ENCODE measurements around the gene CDC42.

Gene CDC42

DNA sequence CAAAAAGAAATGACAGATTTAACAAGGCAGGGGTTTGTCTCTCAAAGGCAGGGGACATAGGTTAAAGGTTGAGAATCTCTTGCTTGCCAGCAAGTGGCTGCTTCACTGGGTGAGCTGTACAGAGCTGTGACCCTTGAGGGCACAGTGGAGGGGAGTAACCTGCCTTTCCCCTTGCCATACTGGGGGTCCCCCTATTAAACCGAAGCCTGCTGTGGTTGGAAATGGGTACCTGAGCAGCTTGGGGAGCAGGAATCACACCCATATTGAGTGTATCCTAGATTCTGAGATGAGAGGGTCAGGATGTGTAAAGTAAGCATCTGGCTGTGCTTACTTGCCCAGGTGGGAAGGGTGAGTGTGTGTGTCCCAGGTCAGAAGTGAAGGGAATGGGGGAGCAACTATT is 58.6 kb downstream of the CDC42 start:
- Histone ChIP-seq H2AK5ac (ENCODE audit: low read length, severe bottlenecking) (no peak overlapping the region), H3K9me3 (ENCODE audit: control insufficient read depth, low read length) (no peaks in the 10 kb centered on the region), H3K9ac (ENCODE audit: low read length) (no peak overlapping the region), H2AFZ (ENCODE audit: low read depth, low read length) (no peak overlapping the region), H3K4me3 (ENCODE audit: insufficient read depth in 1 of 2, low read depth in 1 of 2, low read length in 2 of 2) (no peak overlapping the region), H2BK15ac (ENCODE audit: low read depth, poor library complexity, severe bottlenecking) (no peak overlapping the region), H3K18ac (ENCODE audit: low read depth in 1 of 2, low read length in 2 of 2) (no peak overlapping the region), H3K14ac (ENCODE audit: low read length in 2 of 2) (no peak overlapping the region), H3K27me3 (ENCODE audit: control insufficient read depth in 1 of 2, insufficient read depth in 1 of 2, low read length in 2 of 2) (no peaks in the 10 kb centered on the region), H4K91ac (ENCODE audit: low read length) (no peak overlapping the region), H3K36me3 (ENCODE audit: control insufficient read depth in 1 of 2, insufficient read depth in 2 of 2, low read depth in 1 of 2, low read length in 2 of 2) (peaks cover 49 to 55% of the 10 kb centered on the region in 2 experiments), H3K27ac (ENCODE audit: low read length, poor library complexity, severe bottlenecking) (no peak overlapping the region), H4K8ac (ENCODE audit: low read length) (no peak overlapping the region), H3K4me1 (ENCODE audit: control insufficient read depth, insufficient read depth, low read depth, low read length) (peaks cover 31% of the 10 kb centered on the region), H2BK12ac (ENCODE audit: low read length in 2 of 2) (no peak overlapping the region), H3K4ac (ENCODE audit: low read depth in 1 of 2, low read length in 2 of 2) (no peak overlapping the region), H2BK120ac (ENCODE audit: low read depth, low read length) (no peak overlapping the region), H2BK5ac (ENCODE audit: low read depth, low read length, poor library complexity, severe bottlenecking) (no peak overlapping the region), H3K4me2 (ENCODE audit: low read length, poor library complexity, severe bottlenecking) (no peak overlapping the region), H3K23ac (ENCODE audit: low read length in 2 of 2) (no peak overlapping the region), H3K79me1 (replicated peaks; ENCODE audit: low read length, poor library complexity, severe bottlenecking) (peaks cover 36% of the 10 kb centered on the region)
- no peak for DNase-seq
- WGBS, result 100% methylated on average over 1 of the region's 1 CpG

DNA sequence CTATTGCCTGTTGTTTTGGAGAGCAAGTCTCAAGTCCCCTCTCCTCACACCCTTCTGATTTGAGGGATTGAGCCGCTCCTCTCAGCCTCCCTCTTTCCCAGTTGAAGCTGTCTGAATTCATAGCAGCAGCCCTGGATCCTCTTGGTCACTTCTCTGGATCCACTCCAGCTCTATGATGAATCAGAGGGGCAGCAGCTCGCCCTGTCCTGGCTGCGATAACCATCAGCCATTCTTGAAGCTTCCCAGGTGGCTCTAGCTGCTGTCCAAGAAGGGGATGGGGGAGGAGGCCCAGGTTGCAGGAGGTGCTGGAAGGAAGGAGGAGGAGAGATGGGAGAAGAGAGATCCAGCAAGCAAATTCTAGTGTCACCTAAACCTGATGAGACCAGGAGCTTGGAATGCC is 59.1 kb downstream of the CDC42 start:
- Histone ChIP-seq H3K9ac (ENCODE audit: low read length) (no peak overlapping the region), H3K27ac (ENCODE audit: low read length, poor library complexity, severe bottlenecking) (no peak overlapping the region), H3K4me1 (ENCODE audit: control insufficient read depth, insufficient read depth, low read depth, low read length) (peaks cover 30% of the 10 kb centered on the region), H3K4me2 (ENCODE audit: low read length, poor library complexity, severe bottlenecking) (no peak overlapping the region), H3K9me3 (ENCODE audit: control insufficient read depth, low read length) (no peaks in the 10 kb centered on the region), H2BK12ac (ENCODE audit: low read length in 2 of 2) (no peak overlapping the region), H3K18ac (ENCODE audit: low read depth in 1 of 2, low read length in 2 of 2) (no peak overlapping the region), H3K14ac (ENCODE audit: low read length in 2 of 2) (no peak overlapping the region), H3K23ac (ENCODE audit: low read length in 2 of 2) (no peak overlapping the region), H2AFZ (ENCODE audit: low read depth, low read length) (no peak overlapping the region), H3K79me1 (replicated peaks; ENCODE audit: low read length, poor library complexity, severe bottlenecking) (peaks cover 34% of the 10 kb centered on the region), H4K91ac (ENCODE audit: low read length) (no peak overlapping the region), H3K27me3 (ENCODE audit: control insufficient read depth in 1 of 2, insufficient read depth in 1 of 2, low read length in 2 of 2) (no peaks in the 10 kb centered on the region), H4K8ac (ENCODE audit: low read length) (no peak overlapping the region), H2BK120ac (ENCODE audit: low read depth, low read length) (no peak overlapping the region), H2BK5ac (ENCODE audit: low read depth, low read length, poor library complexity, severe bottlenecking) (no peak overlapping the region), H3K36me3 (ENCODE audit: control insufficient read depth in 1 of 2, insufficient read depth in 2 of 2, low read depth in 1 of 2, low read length in 2 of 2) (peaks cover 45 to 51% of the 10 kb centered on the region in 2 experiments), H2BK15ac (ENCODE audit: low read depth, poor library complexity, severe bottlenecking) (no peak overlapping the region), H3K4me3 (ENCODE audit: insufficient read depth in 1 of 2, low read depth in 1 of 2, low read length in 2 of 2) (no peak overlapping the region), H3K4ac (ENCODE audit: low read depth in 1 of 2, low read length in 2 of 2) (no peak overlapping the region), H2AK5ac (ENCODE audit: low read length, severe bottlenecking) (no peak overlapping the region)
- 59% methylated on average over 3 of the region's 3 CpGs for WGBS
- DNase-seq, result peak; percentile 76

DNA sequence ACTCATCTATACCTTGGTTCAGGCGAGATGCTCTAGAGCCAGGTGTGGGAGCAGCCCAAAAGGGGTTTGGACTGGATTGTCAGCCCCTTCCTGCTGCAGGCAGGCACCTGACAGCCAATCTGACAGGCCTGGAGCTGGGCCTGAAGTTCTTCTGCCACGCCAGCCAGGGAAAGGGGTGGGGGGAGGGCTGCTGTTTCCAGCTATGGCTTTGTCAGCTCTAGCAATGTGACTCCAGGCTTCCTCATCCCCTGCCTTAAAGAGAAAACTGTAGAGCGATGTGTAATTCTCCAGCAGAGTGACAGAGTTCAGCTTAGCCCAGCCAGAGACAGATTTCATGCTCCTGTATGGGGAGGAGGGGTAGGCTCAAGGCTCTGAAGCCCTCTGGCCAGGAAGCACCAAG is 60.0 kb downstream of the CDC42 start:
- Histone ChIP-seq H3K9me3 (ENCODE audit: control insufficient read depth, low read length) (no peaks in the 10 kb centered on the region), H3K27me3 (ENCODE audit: control insufficient read depth in 1 of 2, insufficient read depth in 1 of 2, low read length in 2 of 2) (no peaks in the 10 kb centered on the region), H3K4me1 (ENCODE audit: control insufficient read depth, insufficient read depth, low read depth, low read length) (peaks cover 32% of the 10 kb centered on the region), H3K79me1 (replicated peaks; ENCODE audit: low read length, poor library complexity, severe bottlenecking) (peaks cover 40% of the 10 kb centered on the region), H3K9ac (ENCODE audit: low read length) (no peak overlapping the region), H2AK5ac (ENCODE audit: low read length, severe bottlenecking) (no peak overlapping the region), H3K27ac (ENCODE audit: low read length, poor library complexity, severe bottlenecking) (no peak overlapping the region), H3K4ac (ENCODE audit: low read depth in 1 of 2, low read length in 2 of 2) (no peak overlapping the region), H4K8ac (ENCODE audit: low read length) (no peak overlapping the region), H3K4me2 (ENCODE audit: low read length, poor library complexity, severe bottlenecking) (no peak overlapping the region), H2BK120ac (ENCODE audit: low read depth, low read length) (no peak overlapping the region), H3K23ac (ENCODE audit: low read length in 2 of 2) (no peak overlapping the region), H3K4me3 (ENCODE audit: insufficient read depth in 1 of 2, low read depth in 1 of 2, low read length in 2 of 2) (no peak overlapping the region), H2BK12ac (ENCODE audit: low read length in 2 of 2) (no peak overlapping the region), H3K18ac (ENCODE audit: low read depth in 1 of 2, low read length in 2 of 2) (no peak overlapping the region), H3K36me3 (ENCODE audit: control insufficient read depth in 1 of 2, insufficient read depth in 2 of 2, low read depth in 1 of 2, low read length in 2 of 2) (peaks cover 38 to 54% of the 10 kb centered on the region in 2 experiments), H2AFZ (ENCODE audit: low read depth, low read length) (no peak overlapping the region), H2BK5ac (ENCODE audit: low read depth, low read length, poor library complexity, severe bottlenecking) (no peak overlapping the region), H2BK15ac (ENCODE audit: low read depth, poor library complexity, severe bottlenecking) (no peak overlapping the region), H4K91ac (ENCODE audit: low read length) (no peak overlapping the region), H3K14ac (ENCODE audit: low read length in 2 of 2) (no peak overlapping the region)
- no peak for DNase-seq
- 93% methylated on average over 3 of the region's 3 CpGs for WGBS

DNA sequence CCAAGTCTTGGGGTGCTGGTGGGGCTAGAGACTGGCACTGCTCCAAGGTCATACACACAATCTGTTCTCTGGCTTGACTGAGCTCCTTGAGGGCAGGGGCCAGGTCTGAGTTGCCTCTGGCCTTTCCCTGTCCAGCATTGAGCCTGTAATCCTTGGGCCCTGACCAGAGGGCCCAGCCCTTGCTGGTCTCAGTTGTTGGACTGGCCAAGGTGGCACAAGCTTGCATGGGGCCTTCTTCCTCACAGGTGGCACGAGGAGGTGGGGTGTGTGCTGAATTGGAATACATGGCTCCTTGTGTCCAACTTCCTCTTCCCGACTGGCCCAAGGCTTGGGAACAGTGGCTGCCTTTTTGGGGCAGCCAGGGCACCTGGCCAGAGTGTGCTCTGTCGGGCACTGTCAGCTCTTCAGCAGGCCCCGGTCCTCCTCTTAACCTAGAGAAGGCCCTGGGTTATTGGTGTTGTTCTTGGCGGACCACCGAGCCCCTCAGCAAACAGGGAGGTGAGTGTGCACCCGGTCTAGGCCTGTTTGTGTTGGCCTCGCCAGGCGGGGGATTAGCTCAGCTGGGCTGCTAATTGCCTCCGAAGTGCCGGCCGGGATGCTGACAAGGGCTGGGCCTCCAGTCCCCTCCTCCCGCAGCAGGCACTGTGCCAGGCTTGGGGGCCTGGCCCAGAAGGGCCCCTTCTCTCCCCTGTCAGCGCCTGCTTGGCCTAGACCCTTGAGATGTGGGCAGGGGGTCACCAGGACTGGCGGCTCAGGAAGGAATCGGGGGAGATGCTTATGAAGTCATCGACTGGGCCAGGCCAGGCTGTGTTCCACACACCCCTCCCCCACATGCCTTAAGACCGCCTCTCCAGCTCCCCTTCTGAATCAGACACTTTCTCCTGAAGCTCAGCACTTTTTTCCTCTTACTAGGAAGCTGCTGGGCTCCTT is 61.8 kb downstream of the CDC42 start:
- H3K9me3 ChIP-seq (ENCODE audit: control insufficient read depth, low read length), result no peaks in the 10 kb centered on the region
- 60% methylated on average over 17 of the region's 18 CpGs for WGBS

More for the DNA sequence above, 61.8 kb downstream of the CDC42 start:
- Histone ChIP-seq H3K27ac (ENCODE audit: low read length, poor library complexity, severe bottlenecking) (peak overlapping the region; percentile 41), H3K4me3 (ENCODE audit: insufficient read depth in 1 of 2, low read depth in 1 of 2, low read length in 2 of 2) (no peak overlapping the region), H3K4me1 (ENCODE audit: control insufficient read depth, insufficient read depth, low read depth, low read length) (peaks cover 33% of the 10 kb centered on the region), H4K8ac (ENCODE audit: low read length) (peak overlapping the region; percentile 73), H2BK120ac (ENCODE audit: low read depth, low read length) (no peak overlapping the region), H2BK12ac (ENCODE audit: low read length in 2 of 2) (peak overlapping the region in 1 of 2 experiments; percentile 11), H2BK15ac (ENCODE audit: low read depth, poor library complexity, severe bottlenecking) (peak overlapping the region; percentile 31), H3K4me2 (ENCODE audit: low read length, poor library complexity, severe bottlenecking) (peak overlapping the region; percentile 29), H4K91ac (ENCODE audit: low read length) (peak overlapping the region; percentile 31), H3K23ac (ENCODE audit: low read length in 2 of 2) (no peak overlapping the region), H2AK5ac (ENCODE audit: low read length, severe bottlenecking) (no peak overlapping the region), H3K79me1 (replicated peaks; ENCODE audit: low read length, poor library complexity, severe bottlenecking) (peaks cover 38% of the 10 kb centered on the region), H3K27me3 (ENCODE audit: control insufficient read depth in 1 of 2, insufficient read depth in 1 of 2, low read length in 2 of 2) (no peaks in the 10 kb centered on the region), H3K14ac (ENCODE audit: low read length in 2 of 2) (peak overlapping the region in 1 of 2 experiments; percentile 19), H3K36me3 (ENCODE audit: control insufficient read depth in 1 of 2, insufficient read depth in 2 of 2, low read depth in 1 of 2, low read length in 2 of 2) (peaks cover 46 to 59% of the 10 kb centered on the region in 2 experiments), H2BK5ac (ENCODE audit: low read depth, low read length, poor library complexity, severe bottlenecking) (no peak overlapping the region), H3K4ac (ENCODE audit: low read depth in 1 of 2, low read length in 2 of 2) (no peak overlapping the region), H3K18ac (ENCODE audit: low read depth in 1 of 2, low read length in 2 of 2) (peak overlapping the region; percentile 38 to 50), H3K9ac (ENCODE audit: low read length) (peak overlapping the region; percentile 22), H2AFZ (ENCODE audit: low read depth, low read length) (no peak overlapping the region)
- DNase-seq, result peak; percentile 76

Measured in mesenchymal stem cell (in vitro differentiated cells and primary cell).